ENCODE results near the gene PPP3CB.
"Not testable (repeated sequence)": the region's sequence is repeated elsewhere in the genome, so short reads cannot be mapped to it uniquely, and the experiment has no call there.

The PPP3CB gene

GRCh38 chr10:73414230-73414945 lies 81.4 kb downstream of the PPP3CB start:
- DNase-seq (ENCODE audit: low spot score), result peak; percentile 1

GRCh38 chr10:73413528-73414229 lies 82.1 kb downstream of the PPP3CB start, which contains the start of gene ANXA7:
Gene ANXA7 (minus strand): TSS chr10:73414058. CDS start chr10:73400856, 13,202 bp downstream.
- peak; percentile 89 for DNase-seq (ENCODE audit: low spot score)

- DNase-seq (ENCODE audit: low spot score), result no peak
Observed at GRCh38 chr10:73413108-73413527, 82.7 kb downstream of the PPP3CB start.

- no peak for DNase-seq (ENCODE audit: low spot score)
Observed at GRCh38 chr10:73410897-73411296, 84.9 kb downstream of the PPP3CB start.

GRCh38 chr10:73408978-73409521 lies 86.8 kb downstream of the PPP3CB start:
- no peak for DNase-seq (ENCODE audit: low spot score)

GRCh38 chr10:73408061-73408460 lies 87.8 kb downstream of the PPP3CB start:
- no peak for DNase-seq (ENCODE audit: low spot score)

- no peak for DNase-seq (ENCODE audit: low spot score)
Observed at GRCh38 chr10:73407495-73407894, 88.3 kb downstream of the PPP3CB start.

- no peak for DNase-seq (ENCODE audit: low spot score)
Observed at GRCh38 chr10:73406846-73407245, 89.0 kb downstream of the PPP3CB start.

- no peak for DNase-seq (ENCODE audit: low spot score)
Observed at GRCh38 chr10:73405556-73405955, 90.3 kb downstream of the PPP3CB start.

GRCh38 chr10:73404690-73405089 lies 91.1 kb downstream of the PPP3CB start:
- DNase-seq (ENCODE audit: low spot score), result no peak

- DNase-seq (ENCODE audit: low spot score), result no peak
Observed at GRCh38 chr10:73401636-73402035, 94.2 kb downstream of the PPP3CB start.

GRCh38 chr10:73399063-73399462 lies 96.8 kb downstream of the PPP3CB start:
- no peak for DNase-seq (ENCODE audit: low spot score)

GRCh38 chr10:73398024-73398423 lies 97.8 kb downstream of the PPP3CB start:
- no peak for DNase-seq (ENCODE audit: low spot score)

GRCh38 chr10:73394325-73394724 lies 101.5 kb downstream of the PPP3CB start:
- not testable (repeated sequence) for DNase-seq (ENCODE audit: low spot score)

- DNase-seq (ENCODE audit: low spot score), result no peak
Observed at GRCh38 chr10:73388228-73388627, 107.6 kb downstream of the PPP3CB start.

GRCh38 chr10:73386583-73386982 lies 109.2 kb downstream of the PPP3CB start:
- no peak for DNase-seq (ENCODE audit: low spot score)
